Astrocyte (in vitro differentiated cells and primary cell): ENCODE results near the gene TMEM63B. TPM values are rescaled to one million over a fixed set of nuclear protein-coding genes. Genes with fewer than 3 reads are reported as not detected.
A peak's percentile ranks its signal among the peaks of the same experiment; 100 is the strongest.

Experiments
- DNase-seq: peaks from one replicate; pipeline ENCODE4 v3.0.0-alpha.2; 2010; ENCODE audit warnings: low read depth
- FAIRE-seq: peaks from 2 replicates; lab custom pipeline; 2011; peaks lifted over from hg19 to GRCh38; lab: Jason Lieb, UNC
- H2AFZ ChIP-seq: 2 replicates; pipeline ENCODE4 v1.6.0; 2012; ENCODE audit warnings: low read depth, low read length, inconsistent platforms
- H3K27ac ChIP-seq: 2 replicates; pipeline ENCODE4 v1.5.1; 2011; ENCODE audit warnings: low read depth, low read length, inconsistent platforms
- H3K27me3 ChIP-seq: 2 replicates; pipeline ENCODE4 v1.6.0; 2011; ENCODE audit warnings: low read length, inconsistent platforms; ENCODE audit not compliant: insufficient read depth
- H3K36me3 ChIP-seq: 2 replicates; pipeline ENCODE4 v1.5.1; 2011; ENCODE audit warnings: low read length, inconsistent platforms; ENCODE audit not compliant: insufficient read depth
- H3K4me1 ChIP-seq: 2 replicates; pipeline ENCODE4 v1.5.1; 2011; ENCODE audit warnings: low read length, inconsistent platforms; ENCODE audit not compliant: insufficient read depth
- H3K4me2 ChIP-seq: 2 replicates; pipeline ENCODE4 v1.6.0; 2012; ENCODE audit warnings: low read length, inconsistent platforms
- H3K4me3 ChIP-seq: 2 replicates; pipeline ENCODE4 v1.5.1; 2011; ENCODE audit warnings: low read depth, mild to moderate bottlenecking, low read length, inconsistent platforms; ENCODE audit not compliant: insufficient read depth
- H3K79me2 ChIP-seq: 2 replicates; pipeline ENCODE4 v1.6.0; 2012; ENCODE audit warnings: mild to moderate bottlenecking, low read length, inconsistent platforms; ENCODE audit not compliant: insufficient read depth
- H3K9ac ChIP-seq: 2 replicates; pipeline ENCODE4 v1.6.0; 2012; ENCODE audit warnings: mild to moderate bottlenecking, low read length, inconsistent platforms
- H3K9me3 ChIP-seq: 2 replicates; pipeline ENCODE4 v1.5.1; 2012; ENCODE audit warnings: low read depth, mild to moderate bottlenecking, low read length, inconsistent platforms; ENCODE audit not compliant: insufficient read depth
- H4K20me1 ChIP-seq: 2 replicates; pipeline ENCODE4 v1.6.0; 2012; ENCODE audit warnings: low read length, inconsistent platforms; ENCODE audit not compliant: insufficient read depth
- H3K27ac Mint-ChIP-seq: one replicate; pipeline ENCODE4 v1.8.0; 2021; ENCODE audit warnings: mild to moderate bottlenecking, mixed read lengths; ENCODE audit not compliant: unreplicated experiment
- H3K27me3 Mint-ChIP-seq: one replicate; pipeline ENCODE4 v1.8.0; 2021; ENCODE audit warnings: low read depth, mixed read lengths; ENCODE audit not compliant: unreplicated experiment
- H3K36me3 Mint-ChIP-seq: one replicate; pipeline ENCODE4 v1.8.0; 2021; ENCODE audit warnings: low read depth, mixed read lengths; ENCODE audit not compliant: unreplicated experiment
- H3K4me1 Mint-ChIP-seq: one replicate; pipeline ENCODE4 v1.8.0; 2021; ENCODE audit warnings: low read depth, mixed read lengths; ENCODE audit not compliant: unreplicated experiment
- H3K4me3 Mint-ChIP-seq: one replicate; pipeline ENCODE4 v1.8.0; 2021; ENCODE audit warnings: mild to moderate bottlenecking, moderate library complexity, mixed read lengths; ENCODE audit not compliant: unreplicated experiment
- H3K9me3 Mint-ChIP-seq: one replicate; pipeline ENCODE4 v1.8.0; 2021; ENCODE audit warnings: mild to moderate bottlenecking, mixed read lengths; ENCODE audit not compliant: unreplicated experiment
- EZH2 ChIP-seq: IDR thresholded peaks from 2 replicates; pipeline ENCODE4 v1.6.1; 2012; ENCODE audit warnings: mild to moderate bottlenecking, low read length, inconsistent platforms; ENCODE audit not compliant: insufficient read depth
- total RNA-seq: library from RNA; stranded (reverse); gene quantifications from 2 replicates; pipeline ENCODE4 v1.2.1, GENCODE V29; 2021
- TF ChIP-seq, protein P1 (sequence below): IDR thresholded peaks from 2 replicates; pipeline ENCODE4 v1.5.1; 2011; ENCODE audit warnings: low read depth, mild to moderate bottlenecking, inconsistent platforms, low read length, moderate library complexity; ENCODE audit not compliant: insufficient read depth

Gene TMEM63B
- total RNA-seq, 1 donor from 2014 or later = 86.6 TPM

DNA sequence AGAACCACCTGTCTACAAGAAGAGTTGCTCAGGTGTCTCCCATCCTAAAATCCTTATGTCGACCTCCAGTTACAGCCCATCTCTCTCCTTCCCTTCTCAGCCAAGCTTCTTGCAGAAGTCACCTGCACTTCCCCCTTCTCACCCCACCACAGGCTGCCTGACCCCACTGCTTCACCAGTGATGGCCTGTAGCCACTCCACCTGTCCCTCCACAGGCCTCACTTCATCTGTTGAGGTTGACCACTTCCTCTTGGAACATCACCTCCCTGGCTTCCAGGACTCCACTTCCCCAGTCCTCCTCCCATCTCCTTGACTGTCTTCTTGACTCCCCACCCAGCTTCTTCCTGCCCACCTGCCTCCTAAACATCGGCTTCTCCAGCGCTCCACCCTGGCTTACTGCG lies 25.5 kb upstream of the TMEM63B start:
- Histone ChIP-seq H3K27ac (no peak overlapping the region), H3K9ac (no peak overlapping the region), H3K79me2 (peaks cover 12% of the 10 kb centered on the region), H3K9me3 (no peaks in the 10 kb centered on the region), H3K4me3 (no peak overlapping the region), H3K4me2 (no peak overlapping the region), H3K4me1 (no peaks in the 10 kb centered on the region), H3K36me3 (peaks cover 3% of the 10 kb centered on the region), H2AFZ (no peak overlapping the region), H3K27me3 (no peaks in the 10 kb centered on the region), H4K20me1 (peaks cover 82% of the 10 kb centered on the region)
- peaks cover 26% of the 10 kb centered on the region for H3K36me3 Mint-ChIP-seq
- FAIRE-seq (no peak), DNase-seq (no peak)
- H3K4me3 Mint-ChIP-seq = no peak overlapping the region
- peak overlapping the region; percentile 64 for H3K27ac Mint-ChIP-seq
- no peaks in the 10 kb centered on the region for H3K27me3 Mint-ChIP-seq
- H3K9me3 Mint-ChIP-seq = no peaks in the 10 kb centered on the region
- TF ChIP-seq, protein P1, sequence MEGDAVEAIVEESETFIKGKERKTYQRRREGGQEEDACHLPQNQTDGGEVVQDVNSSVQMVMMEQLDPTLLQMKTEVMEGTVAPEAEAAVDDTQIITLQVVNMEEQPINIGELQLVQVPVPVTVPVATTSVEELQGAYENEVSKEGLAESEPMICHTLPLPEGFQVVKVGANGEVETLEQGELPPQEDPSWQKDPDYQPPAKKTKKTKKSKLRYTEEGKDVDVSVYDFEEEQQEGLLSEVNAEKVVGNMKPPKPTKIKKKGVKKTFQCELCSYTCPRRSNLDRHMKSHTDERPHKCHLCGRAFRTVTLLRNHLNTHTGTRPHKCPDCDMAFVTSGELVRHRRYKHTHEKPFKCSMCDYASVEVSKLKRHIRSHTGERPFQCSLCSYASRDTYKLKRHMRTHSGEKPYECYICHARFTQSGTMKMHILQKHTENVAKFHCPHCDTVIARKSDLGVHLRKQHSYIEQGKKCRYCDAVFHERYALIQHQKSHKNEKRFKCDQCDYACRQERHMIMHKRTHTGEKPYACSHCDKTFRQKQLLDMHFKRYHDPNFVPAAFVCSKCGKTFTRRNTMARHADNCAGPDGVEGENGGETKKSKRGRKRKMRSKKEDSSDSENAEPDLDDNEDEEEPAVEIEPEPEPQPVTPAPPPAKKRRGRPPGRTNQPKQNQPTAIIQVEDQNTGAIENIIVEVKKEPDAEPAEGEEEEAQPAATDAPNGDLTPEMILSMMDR = no peak
- TF ChIP-seq EZH2 = no peak
- peaks cover 16% of the 10 kb centered on the region for H3K4me1 Mint-ChIP-seq

DNA sequence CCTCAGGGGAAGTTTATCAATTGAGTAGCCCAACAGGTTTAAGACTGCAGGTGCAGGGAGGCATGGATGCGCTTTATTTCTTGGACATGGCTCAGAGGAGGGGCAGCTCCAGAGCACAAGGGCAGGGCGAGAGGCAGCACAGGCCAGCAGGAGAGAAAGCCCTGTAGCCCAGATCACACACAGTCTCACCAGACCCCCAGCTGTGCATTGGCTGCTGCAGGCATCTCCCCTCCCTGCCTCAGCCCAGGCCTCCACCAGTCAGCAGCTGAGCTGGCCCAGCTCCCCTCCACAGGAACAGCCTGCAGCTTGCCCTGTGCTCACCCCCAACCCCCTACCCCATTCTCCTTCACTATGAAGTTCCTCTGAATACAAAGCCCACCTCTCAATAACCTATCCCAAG lies 24.8 kb upstream of the TMEM63B start:
- Histone ChIP-seq H3K27ac (no peak overlapping the region), H3K4me1 (no peaks in the 10 kb centered on the region), H2AFZ (no peak overlapping the region), H3K4me2 (no peak overlapping the region), H3K36me3 (peaks cover 3% of the 10 kb centered on the region), H3K9me3 (no peaks in the 10 kb centered on the region), H3K9ac (no peak overlapping the region), H3K4me3 (no peak overlapping the region), H3K27me3 (no peaks in the 10 kb centered on the region), H3K79me2 (peaks cover 16% of the 10 kb centered on the region), H4K20me1 (peaks cover 80% of the 10 kb centered on the region)
- H3K27me3 Mint-ChIP-seq = no peaks in the 10 kb centered on the region
- DNase-seq = no peak
- FAIRE-seq = no peak
- no peaks in the 10 kb centered on the region for H3K9me3 Mint-ChIP-seq
- peak overlapping the region; percentile 31 for H3K27ac Mint-ChIP-seq
- peaks cover 30% of the 10 kb centered on the region for H3K36me3 Mint-ChIP-seq
- H3K4me1 Mint-ChIP-seq = peaks cover 20% of the 10 kb centered on the region
- H3K4me3 Mint-ChIP-seq = no peak overlapping the region
- TF ChIP-seq EZH2 = no peak
- TF ChIP-seq, protein P1 = no peak

DNA sequence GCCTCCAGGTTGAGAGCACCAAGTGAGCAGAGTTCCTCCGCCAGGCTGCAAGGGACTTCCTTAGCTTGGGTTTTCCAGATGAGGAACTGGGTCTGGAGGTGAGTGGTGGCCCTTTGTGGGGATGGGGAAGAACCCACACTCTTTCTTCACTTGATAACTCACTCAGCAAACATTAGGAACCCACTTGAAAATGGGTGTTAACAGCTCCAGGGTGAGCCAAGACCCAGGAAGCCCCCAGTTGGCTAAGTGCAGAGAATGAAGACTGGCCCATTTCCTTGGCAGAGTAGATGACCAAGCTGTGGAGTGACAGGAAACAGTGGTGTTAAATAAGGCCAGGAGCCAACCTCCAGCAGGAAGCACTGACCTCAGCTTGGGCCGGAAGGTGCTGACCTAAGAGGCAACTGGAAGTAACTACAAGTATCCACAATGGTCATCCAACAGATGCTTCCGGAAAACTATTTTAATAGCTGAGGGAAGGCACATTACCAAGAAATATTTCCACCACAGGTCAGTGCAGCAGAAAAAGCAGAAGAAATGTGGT lies 22.8 kb upstream of the TMEM63B start:
- H2AFZ ChIP-seq = no peak overlapping the region
- no peak overlapping the region for H3K27ac ChIP-seq
- peaks cover 16% of the 10 kb centered on the region for H3K79me2 ChIP-seq
- no peak overlapping the region for H3K9ac ChIP-seq
- H3K9me3 Mint-ChIP-seq = no peaks in the 10 kb centered on the region
- H3K4me3 Mint-ChIP-seq = no peak overlapping the region
- no peak overlapping the region for H3K4me2 ChIP-seq
- no peak overlapping the region for H3K27ac Mint-ChIP-seq
- H3K36me3 Mint-ChIP-seq = peaks cover 38% of the 10 kb centered on the region
- H3K4me1 Mint-ChIP-seq = peaks cover 18% of the 10 kb centered on the region
- no peak for TF ChIP-seq EZH2
- TF ChIP-seq, protein P1 = no peak
- H3K27me3 Mint-ChIP-seq = no peaks in the 10 kb centered on the region
- no peak overlapping the region for H3K4me3 ChIP-seq
- H3K27me3 ChIP-seq = no peaks in the 10 kb centered on the region
- H3K9me3 ChIP-seq = no peaks in the 10 kb centered on the region
- FAIRE-seq (no peak), DNase-seq (no peak)
- H3K4me1 ChIP-seq = no peaks in the 10 kb centered on the region
- peaks cover 75% of the 10 kb centered on the region for H4K20me1 ChIP-seq
- peaks cover 10% of the 10 kb centered on the region for H3K36me3 ChIP-seq
